SIG-M5 treated with dmso at 0.1 percent for 504 hours (cell line): ENCODE measurements around the gene PALB2.

Source experiments
- DNase-seq: peaks from one replicate; lab custom pipeline; 2025; ENCODE audit not compliant: unreplicated experiment; lab: John Stamatoyannopoulos, UW

PALB2 gene

DNA sequence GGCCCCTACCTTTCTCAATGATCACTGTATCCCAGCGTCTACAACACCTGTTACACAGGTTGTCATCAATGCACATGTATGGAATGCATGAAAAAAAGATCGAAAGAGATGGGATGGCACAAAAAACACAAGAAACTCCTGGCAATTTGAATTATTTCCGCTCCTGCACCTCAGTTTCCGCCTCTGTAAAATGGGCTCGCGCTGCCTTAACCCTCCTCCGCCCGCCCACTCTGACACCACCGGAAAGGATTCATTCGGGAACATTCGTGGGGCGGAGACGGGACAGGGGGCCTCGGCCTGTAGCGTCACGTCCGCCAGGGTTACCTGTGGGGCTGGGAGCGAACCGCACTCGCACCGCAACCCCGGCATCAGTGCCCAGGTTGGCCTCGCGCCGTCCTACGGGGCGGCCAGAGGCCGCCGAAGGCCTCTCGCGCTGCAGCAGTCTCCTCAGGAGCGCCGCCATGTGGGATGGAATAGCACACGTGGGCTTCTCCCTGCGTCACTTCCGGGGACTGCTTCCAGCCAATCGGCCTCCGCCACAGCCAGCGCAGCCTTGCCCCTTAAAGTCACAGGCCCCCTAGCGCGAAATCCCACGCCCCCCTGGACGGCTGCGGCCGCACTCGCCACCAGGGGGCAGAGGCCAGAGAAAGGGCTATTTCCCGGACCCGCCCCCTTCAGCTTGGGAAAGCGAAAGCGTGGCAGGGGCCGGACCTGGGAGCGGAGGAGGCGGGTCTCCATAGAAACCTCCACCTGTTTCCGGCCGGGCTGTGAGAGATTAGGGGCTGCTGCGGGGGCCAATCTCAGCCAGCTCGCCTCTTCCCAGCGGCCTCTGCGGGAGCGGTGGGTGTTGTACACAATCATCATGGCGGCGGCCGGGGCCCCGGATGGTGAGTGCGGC lies 84.0 kb downstream of the PALB2 start, which contains the start of the genes EARS2 and UBFD1:
Gene EARS2 (minus strand): TSS at position 470 of the 898 bp plus-strand sequence. CDS start 7 bp downstream, at position 463.
Gene UBFD1 (plus strand): TSS at position 847 of the 898 bp plus-strand sequence. CDS start 16 bp downstream, at position 863.
- peak; percentile 100 for DNase-seq

DNA sequence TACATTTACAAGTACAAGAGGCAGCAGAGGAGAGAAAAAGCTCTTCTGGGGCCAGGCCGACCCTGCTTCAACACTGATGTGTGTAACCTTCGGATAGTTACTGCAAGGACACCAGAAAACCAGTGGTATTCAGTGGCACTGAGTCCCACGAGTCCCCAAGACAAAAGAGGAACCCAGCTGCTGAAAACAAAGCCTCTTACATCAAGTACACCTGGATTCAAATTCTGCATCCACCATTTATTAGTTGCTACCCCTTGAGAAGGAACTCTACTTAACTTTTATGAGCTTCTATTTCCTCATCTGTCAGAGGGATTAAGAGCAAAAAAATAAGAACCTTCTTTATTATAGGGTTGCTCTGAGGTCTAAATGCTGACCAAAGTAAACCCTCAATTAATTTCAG lies 86.6 kb downstream of the PALB2 start:
- no peak for DNase-seq
